Duodenal mucosa (tissue), 2 donors: ENCODE results near the gene IL9.

Source experiments
- H3K27ac ChIP-seq: one replicate; pipeline ENCODE4 v1.7.0; 2013; ENCODE audit warnings: low read depth, low read length
- H3K27me3 ChIP-seq, 2 donors: one replicate each; pipeline ENCODE4 v1.7.0; 2013; ENCODE audit warnings: low read length in 2 of 2, control low read depth in 1 of 2; ENCODE audit not compliant: insufficient read depth in 2 of 2, control insufficient read depth in 1 of 2
- H3K36me3 ChIP-seq, 2 donors: one replicate each; pipeline ENCODE4 v1.7.0; 2013; ENCODE audit warnings: low read length in 2 of 2, control low read depth in 1 of 2; ENCODE audit not compliant: insufficient read depth in 2 of 2, control insufficient read depth in 1 of 2
- H3K4me1 ChIP-seq, 2 donors: one replicate each; pipeline ENCODE4 v1.7.0; 2013; ENCODE audit warnings: low read length in 2 of 2, control low read depth in 1 of 2; ENCODE audit not compliant: insufficient read depth in 2 of 2, control insufficient read depth in 1 of 2
- H3K4me3 ChIP-seq, 2 donors: one replicate each; pipeline ENCODE4 v1.7.0; 2013; ENCODE audit warnings: low read length in 2 of 2, low read depth in 1 of 2
- H3K9ac ChIP-seq, 2 donors: one replicate each; pipeline ENCODE4 v1.7.0; 2013; ENCODE audit warnings: low read length in 2 of 2, low read depth in 1 of 2
- H3K9me3 ChIP-seq, 2 donors: one replicate each; pipeline ENCODE4 v1.7.0; 2013; ENCODE audit warnings: low read length in 2 of 2, control low read depth in 1 of 2; ENCODE audit not compliant: control insufficient read depth in 1 of 2

Gene IL9

DNA sequence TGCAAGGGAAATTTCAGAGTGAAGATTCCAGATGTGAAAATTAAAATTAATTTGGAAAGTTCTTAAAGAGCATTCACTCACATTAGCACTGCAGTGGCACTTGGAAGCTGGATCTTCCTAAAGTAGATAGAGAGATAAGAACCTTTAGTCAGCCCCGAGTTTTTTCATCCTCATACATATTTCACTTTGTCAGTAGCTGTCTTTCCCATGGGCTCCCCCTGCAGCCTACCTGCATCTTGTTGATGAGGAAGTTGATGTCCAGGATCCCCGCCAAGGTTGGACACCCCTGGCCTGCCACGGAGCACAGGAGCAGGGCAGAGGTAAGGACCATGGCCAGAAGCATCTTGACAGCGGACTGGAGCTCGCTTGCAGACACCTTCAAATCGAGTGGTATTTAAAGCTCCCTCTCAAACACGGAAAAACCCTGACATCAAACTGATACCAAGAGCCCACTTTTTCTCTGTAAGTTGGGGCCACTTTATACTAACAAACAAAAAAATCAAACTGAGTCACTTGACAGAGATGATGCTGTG lies at the start of gene IL9:
Gene IL9, minus strand, starts transcription at position 368 of the 533 bp plus-strand sequence. Its CDS starts 25 bp downstream, at position 343.
- H3K27ac ChIP-seq = no peak within 1 kb of the TSS

DNA sequence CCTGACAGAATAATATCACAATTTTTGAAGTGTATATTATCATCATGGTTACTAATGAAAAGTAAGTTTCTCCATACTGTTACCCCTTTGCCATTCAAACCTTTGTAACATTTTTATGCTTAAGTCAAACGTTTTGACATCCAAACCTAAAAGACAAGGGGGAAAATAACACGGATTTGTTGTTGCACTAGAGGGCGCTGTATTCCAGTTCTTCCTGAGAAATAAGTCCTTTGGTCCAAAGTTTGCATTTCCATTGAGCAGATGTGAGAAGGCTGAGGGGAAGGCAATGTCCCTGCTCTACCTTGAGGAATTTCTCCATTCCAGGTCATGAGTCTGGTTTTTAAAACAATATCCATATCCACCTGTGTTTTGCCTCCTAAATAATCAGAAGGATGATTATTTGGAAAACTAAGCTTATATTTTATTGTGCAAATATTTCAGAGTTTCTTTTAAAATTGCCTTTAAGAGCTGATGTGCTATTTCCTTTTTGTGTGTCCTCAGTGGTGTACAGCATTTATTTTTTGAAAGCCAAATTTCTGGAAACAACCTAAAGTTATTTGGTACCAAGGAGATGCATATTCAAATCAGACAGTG lies 49.4 kb upstream of the IL9 start:
- Histone ChIP-seq H3K27ac (no peak overlapping the region), H3K9ac (no peak overlapping the region), H3K27me3 (no peaks in the 10 kb centered on the region), H3K36me3 (no peaks in the 10 kb centered on the region), H3K9me3 (no peaks in the 10 kb centered on the region), H3K4me1 (no peaks in the 10 kb centered on the region), H3K4me3 (no peak overlapping the region)

More for the DNA sequence above, at the start of gene IL9:
- Histone ChIP-seq H3K27me3 (peaks cover 0 to 9% of the 10 kb centered on the region in 2 donors), H3K9ac (no peak within 1 kb of the TSS), H3K4me3 (no peak within 1 kb of the TSS), H3K36me3 (no peaks in the 10 kb centered on the region), H3K4me1 (no peaks in the 10 kb centered on the region), H3K9me3 (no peaks in the 10 kb centered on the region)

DNA sequence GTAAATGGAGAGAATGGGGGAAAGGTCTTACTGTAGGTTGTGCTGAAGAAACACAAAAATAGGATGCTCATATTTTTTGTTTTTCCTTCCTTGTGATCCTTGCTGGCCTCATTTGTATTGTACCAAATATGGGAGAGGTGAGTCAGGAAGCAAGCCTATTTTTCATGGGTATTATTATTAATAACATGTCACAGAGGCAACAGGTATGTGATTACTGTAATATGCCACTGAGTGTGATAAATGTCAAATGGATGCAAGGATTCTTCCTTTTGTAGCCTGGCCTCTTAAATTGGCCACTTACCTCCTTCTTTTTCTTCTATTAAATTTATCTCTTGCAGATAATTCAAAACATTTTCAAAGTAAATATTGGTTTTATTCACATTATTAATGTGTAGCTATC lies 48.9 kb upstream of the IL9 start:
- Histone ChIP-seq H3K27me3 (no peaks in the 10 kb centered on the region), H3K36me3 (no peaks in the 10 kb centered on the region), H3K27ac (no peak overlapping the region), H3K4me3 (no peak overlapping the region), H3K4me1 (no peaks in the 10 kb centered on the region), H3K9me3 (no peaks in the 10 kb centered on the region), H3K9ac (no peak overlapping the region)

DNA sequence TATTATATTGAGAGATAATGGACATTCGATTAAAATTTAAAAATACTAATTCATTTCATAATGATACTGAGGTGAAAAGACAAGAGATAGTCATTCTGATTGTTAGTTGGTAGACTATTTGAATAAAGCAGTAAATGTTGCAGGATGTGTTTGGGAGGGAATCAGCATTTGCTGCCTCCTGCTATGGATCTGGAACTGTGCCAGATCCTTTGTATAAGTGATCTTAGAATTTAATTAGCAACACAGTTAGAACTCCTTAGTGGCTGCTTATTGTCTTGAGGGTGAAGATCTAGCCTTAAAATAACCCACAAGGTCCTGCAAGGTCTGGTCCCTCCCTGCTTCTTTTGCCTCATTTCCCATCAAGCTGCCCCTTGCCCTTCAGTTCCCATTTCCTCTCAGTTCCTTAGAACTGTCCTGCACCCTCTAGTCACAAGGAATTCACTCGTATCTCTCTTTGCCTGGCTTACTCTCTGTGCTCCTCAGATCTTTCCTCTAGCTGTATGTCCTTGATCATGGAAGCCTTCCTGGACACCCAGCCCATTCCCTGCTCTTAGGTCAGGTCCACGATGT lies 46.6 kb upstream of the IL9 start:
- H3K27me3 ChIP-seq = peaks cover 0 to 4% of the 10 kb centered on the region in 2 donors
- H3K4me1 ChIP-seq = no peaks in the 10 kb centered on the region
- H3K9ac ChIP-seq = no peak overlapping the region
- no peak overlapping the region for H3K4me3 ChIP-seq
- H3K36me3 ChIP-seq = no peaks in the 10 kb centered on the region
- H3K27ac ChIP-seq = no peak overlapping the region
- H3K9me3 ChIP-seq = no peaks in the 10 kb centered on the region

DNA sequence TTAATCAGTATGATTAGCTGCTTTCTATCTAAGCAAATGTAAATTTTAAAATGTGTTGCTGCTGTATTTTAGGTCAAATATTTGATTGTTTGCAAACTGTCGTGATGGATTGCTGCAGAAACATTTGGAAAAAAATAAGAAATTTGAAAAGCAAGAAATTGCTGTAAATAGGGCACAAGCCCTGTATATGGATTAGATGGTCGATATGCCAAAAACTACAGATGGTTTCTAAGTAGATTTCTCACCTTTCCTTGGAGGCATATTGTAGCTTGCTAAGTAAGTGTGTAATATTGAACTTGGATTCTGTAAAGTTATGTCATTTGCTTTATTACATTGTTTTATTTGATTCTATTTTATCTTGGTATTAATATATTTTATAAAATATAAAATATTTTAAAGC lies 46.1 kb upstream of the IL9 start:
- no peaks in the 10 kb centered on the region for H3K36me3 ChIP-seq
- H3K4me1 ChIP-seq = no peaks in the 10 kb centered on the region
- no peaks in the 10 kb centered on the region for H3K9me3 ChIP-seq
- H3K9ac ChIP-seq = no peak overlapping the region
- H3K27me3 ChIP-seq = peaks cover 0 to 4% of the 10 kb centered on the region in 2 donors
- no peak overlapping the region for H3K27ac ChIP-seq
- H3K4me3 ChIP-seq = no peak overlapping the region

DNA sequence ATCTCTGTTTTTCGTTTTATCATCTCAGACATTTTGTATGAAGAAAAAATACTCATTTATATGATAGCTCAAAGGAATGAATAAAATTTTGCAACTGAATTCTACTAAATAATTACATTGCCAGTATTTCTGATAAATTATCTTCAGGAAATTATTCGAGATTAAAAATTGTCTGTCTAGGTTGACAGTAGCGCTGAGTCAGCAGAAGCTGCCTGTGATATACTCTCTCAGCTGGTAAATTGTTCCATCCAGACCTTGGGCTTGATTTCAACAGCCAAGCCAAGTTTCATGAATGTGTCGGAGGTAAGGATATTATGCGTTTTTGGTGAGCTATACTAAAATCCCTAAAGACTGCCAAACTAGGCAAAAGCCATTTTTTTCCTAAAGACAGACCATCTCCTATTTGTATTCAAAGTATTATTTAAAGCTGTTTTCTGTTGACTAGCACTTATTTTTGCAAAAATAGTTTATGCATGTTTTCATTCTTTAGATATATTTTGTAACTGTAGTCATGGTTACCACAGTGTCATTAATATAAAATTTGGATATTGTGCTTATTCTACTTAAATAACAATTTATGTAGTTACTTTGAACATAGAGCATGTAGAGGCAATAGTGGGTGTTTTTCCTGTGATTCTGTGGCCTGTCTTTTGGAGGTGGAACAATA lies 41.7 kb upstream of the IL9 start:
- no peaks in the 10 kb centered on the region for H3K36me3 ChIP-seq
- no peaks in the 10 kb centered on the region for H3K4me1 ChIP-seq
- no peaks in the 10 kb centered on the region for H3K9me3 ChIP-seq
- no peak overlapping the region for H3K27ac ChIP-seq
- peaks cover 5 to 8% of the 10 kb centered on the region in 2 donors for H3K27me3 ChIP-seq
- H3K9ac ChIP-seq = no peak overlapping the region
- H3K4me3 ChIP-seq = no peak overlapping the region

DNA sequence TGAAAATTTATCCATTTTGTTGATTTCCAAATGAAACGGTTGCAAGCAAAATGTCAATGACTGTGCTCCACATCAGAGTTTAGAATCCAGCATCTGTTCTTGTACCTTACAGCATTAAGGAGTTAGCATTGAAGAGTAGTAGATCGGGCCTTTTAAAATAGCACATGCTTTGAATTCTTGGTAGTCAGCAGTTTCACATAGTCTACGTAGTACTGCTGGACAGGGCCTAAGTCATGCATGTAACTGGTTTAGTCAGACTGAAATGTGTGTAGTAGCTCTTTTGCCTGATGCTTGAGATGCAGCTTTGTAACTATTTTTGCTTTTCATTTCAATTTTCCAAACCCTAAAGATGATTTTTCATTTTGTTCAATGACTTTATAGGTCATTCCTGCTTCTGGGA lies 39.3 kb upstream of the IL9 start:
- Histone ChIP-seq H3K4me1 (no peaks in the 10 kb centered on the region), H3K27me3 (peaks cover 22 to 25% of the 10 kb centered on the region in 2 donors), H3K9ac (no peak overlapping the region), H3K27ac (no peak overlapping the region), H3K36me3 (no peaks in the 10 kb centered on the region), H3K4me3 (no peak overlapping the region), H3K9me3 (no peaks in the 10 kb centered on the region)

DNA sequence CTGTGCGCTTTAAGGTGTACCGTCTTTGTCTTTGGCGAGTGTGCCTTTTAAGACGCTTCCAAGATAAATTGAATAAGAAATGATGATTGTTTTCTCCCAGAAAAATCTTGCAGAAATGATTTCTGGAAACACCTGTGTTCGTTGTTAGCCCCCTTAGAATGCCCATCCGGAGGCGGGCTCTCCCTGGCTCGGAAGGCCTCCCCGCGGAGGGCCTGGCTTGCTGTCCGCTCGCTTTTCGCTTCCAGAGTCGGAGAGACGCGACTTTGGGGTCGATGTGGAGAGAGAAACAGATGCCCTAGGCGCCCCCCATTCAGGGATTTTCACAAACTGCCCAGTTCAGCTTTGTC lies 35.3 kb upstream of the IL9 start:
- no peak overlapping the region for H3K4me3 ChIP-seq
- no peak overlapping the region for H3K9ac ChIP-seq
- H3K27me3 ChIP-seq = peaks cover 20 to 48% of the 10 kb centered on the region in 2 donors
- no peak overlapping the region for H3K27ac ChIP-seq
- no peaks in the 10 kb centered on the region for H3K9me3 ChIP-seq
- H3K36me3 ChIP-seq = no peaks in the 10 kb centered on the region
- no peaks in the 10 kb centered on the region for H3K4me1 ChIP-seq

DNA sequence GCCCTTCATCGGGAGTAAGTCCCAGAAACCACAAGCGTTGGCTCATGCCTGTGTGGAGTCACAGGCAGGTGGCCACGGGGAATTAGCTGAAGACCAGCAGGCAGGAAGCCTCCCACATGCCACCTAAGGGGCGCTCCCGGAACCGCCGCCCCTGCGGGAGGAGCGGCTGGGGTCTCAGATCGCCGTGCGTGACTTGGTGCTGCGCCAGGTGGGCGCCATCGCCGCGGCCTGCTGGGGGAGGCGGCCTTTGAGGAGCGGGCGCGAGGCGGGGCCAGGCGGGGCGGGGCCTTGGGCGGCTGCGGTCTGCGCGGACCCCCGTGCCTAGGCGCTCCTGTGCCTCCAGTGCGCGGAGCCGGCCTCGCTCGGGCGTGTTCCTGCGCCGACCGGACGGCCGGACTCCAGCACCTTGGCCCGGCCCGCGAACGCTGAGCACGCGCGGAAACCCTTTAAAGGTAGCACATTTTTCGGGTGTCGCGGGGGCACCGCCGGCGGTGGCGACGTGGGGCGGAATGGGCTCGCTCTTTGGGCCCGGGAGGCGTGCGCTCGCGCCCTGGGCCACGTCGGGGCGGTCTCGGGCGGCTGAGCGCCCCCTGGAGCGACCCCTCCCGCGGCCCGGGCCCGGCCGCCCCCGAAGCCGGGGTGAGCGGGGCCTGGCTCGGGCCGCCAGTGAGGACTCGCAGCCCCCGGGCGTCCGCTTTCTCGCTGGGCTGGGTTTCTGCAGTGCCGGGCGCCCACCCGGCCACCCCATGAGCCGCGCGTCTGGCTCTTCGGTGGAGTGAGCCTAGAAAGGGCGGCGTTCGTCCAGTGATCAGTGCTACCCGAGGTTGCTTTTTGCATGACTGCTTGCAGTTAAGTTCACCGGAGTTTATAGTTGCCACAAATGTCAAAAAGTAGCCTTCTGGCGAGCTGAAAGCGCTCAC lies 34.6 kb upstream of the IL9 start:
- Histone ChIP-seq H3K36me3 (no peaks in the 10 kb centered on the region), H3K27me3 (peaks cover 20 to 53% of the 10 kb centered on the region in 2 donors), H3K4me1 (no peaks in the 10 kb centered on the region), H3K9me3 (no peaks in the 10 kb centered on the region), H3K27ac (no peak overlapping the region), H3K9ac (no peak overlapping the region), H3K4me3 (peak overlapping the region; percentile 8 to 33)

DNA sequence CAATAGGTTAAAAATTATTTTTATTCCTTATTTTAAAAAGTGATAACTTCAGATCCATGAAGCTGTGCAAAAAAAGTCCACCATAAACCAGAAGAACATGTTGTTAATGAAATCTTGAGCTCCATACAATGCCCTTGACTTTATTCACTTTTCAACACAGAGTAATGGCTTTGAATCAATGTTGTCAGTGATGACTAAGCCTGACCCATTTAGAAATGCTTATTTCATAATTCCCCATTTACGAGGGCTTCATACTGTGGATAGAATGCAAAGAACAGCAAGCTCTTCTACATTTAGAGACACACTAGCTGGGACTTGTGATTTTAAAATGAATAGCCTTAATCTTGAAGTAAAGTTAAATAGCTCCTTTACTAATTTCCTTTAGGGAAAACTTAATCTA lies 25.7 kb upstream of the IL9 start:
- Histone ChIP-seq H3K9ac (no peak overlapping the region), H3K36me3 (no peaks in the 10 kb centered on the region), H3K27ac (no peak overlapping the region), H3K4me3 (no peak overlapping the region), H3K27me3 (peaks cover 13 to 28% of the 10 kb centered on the region in 2 donors), H3K4me1 (no peaks in the 10 kb centered on the region), H3K9me3 (no peaks in the 10 kb centered on the region)
